Loucy (cell line): ENCODE measurements around the gene MAP6.

Source experiments
- CTCF ChIP-seq: fragments of 200-600 bp; sonication (generic); conservative IDR thresholded peaks from 2 replicates; pipeline ENCODE4 v1.5.1; 2014; ENCODE audit warnings: mild to moderate bottlenecking, antibody characterized with exemption, low read length
- EZH2phosphoT487 ChIP-seq: fragments of 200-600 bp; IDR thresholded peaks from 2 replicates; pipeline ENCODE4 v1.6.1; 2018; ENCODE audit warnings: antibody characterized with exemption, mild to moderate bottlenecking, moderate library complexity, borderline replicate concordance

GRCh38 chr11:75576017-75576416 lies 92.8 kb downstream of the MAP6 start:
- no peak for TF ChIP-seq CTCF
- no peak for TF ChIP-seq EZH2phosphoT487
